Right cardiac atrium (tissue), 5 donors: ENCODE results near the gene DYNC2LI1. TPM values are rescaled to one million over a fixed set of nuclear protein-coding genes. Genes with fewer than 3 reads are reported as not detected.

Source experiments
- ATAC-seq, 2 donors: fragments of 200-7000 bp; cut with Tn5 transposase; one replicate each; pipeline versions ENCODE4 v1.8.0 to v1.9.1; 2020; ENCODE audit warnings: moderate library complexity in 2 of 2, mild to moderate bottlenecking in 1 of 2
- DNase-seq, 3 donors: peaks; one replicate each; pipeline ENCODE4 v3.0.0-alpha.2; 2020
- H3K27ac ChIP-seq: one replicate; pipeline ENCODE4 v1.5.1; 2013; ENCODE audit warnings: mild to moderate bottlenecking, low read length, control low read depth, moderate library complexity
- H3K27me3 ChIP-seq: one replicate; pipeline ENCODE4 v1.6.1; 2013; ENCODE audit not compliant: control insufficient read depth, insufficient read depth
- H3K4me1 ChIP-seq: one replicate; pipeline ENCODE4 v1.6.1; 2013; ENCODE audit warnings: low read length; ENCODE audit not compliant: control insufficient read depth, insufficient read depth
- H3K4me3 ChIP-seq: one replicate; pipeline ENCODE4 v1.5.1; 2013; ENCODE audit warnings: low read length, control low read depth
- H3K9me3 ChIP-seq: one replicate; pipeline ENCODE4 v1.6.1; 2013; ENCODE audit warnings: low read length; ENCODE audit not compliant: control insufficient read depth
- WGBS: extraction: QIAGEN DNeasy Blood & Tissue Kit; methylation state at CpG from one replicate; pipeline ENCODE4 v1.1.7; 2013; 5-methylcytosine and 5-hydroxymethylcytosine counted together
- intact Hi-C, 4 donors: fragments of 100-400 bp; cut with DNase I; formaldehyde crosslinking; loops; one replicate each; pipeline versions ENCODE4 v1.11.0 to v1.14.0; 2022 to 2023
- polyA plus RNA-seq: library from polyadenylated mRNA; stranded (reverse); fragments of 200-250 nt; gene quantifications from one replicate; pipeline ENCODE4 v1.2.3, GENCODE V29; 2013
- total RNA-seq, 4 donors: library from RNA; stranded (reverse); fragmentation: NEBNext Ultra II Directional; extraction: Animal tissue kit (Norgen Biotek cat#: 25700); gene quantifications; one replicate each; pipeline ENCODE4 v1.2.1, GENCODE V29; 2021
- donor health status: healthy with polysubstance abuse.
- donor health status: DM: no; HTN: yes; CAD: no.
- donor health status: DM: no; HTN: no; CAD: no.
- donor health status: DM: no; HTN: yes; CAD: no; lungs with severe emphysema.
- donor health status: DM: yes; HTN: yes; CAD: no.

The DYNC2LI1 gene
- total and polyA plus RNA-seq, 5 donors = 5.7 to 18.2 (median 13.3) TPM

GRCh38 chr2:43814711-43815110 lies 40.9 kb downstream of the DYNC2LI1 start:
- Histone ChIP-seq H3K4me3 (no peak overlapping the region), H3K4me1 (no peaks in the 10 kb centered on the region), H3K27ac (no peak overlapping the region), H3K9me3 (no peaks in the 10 kb centered on the region), H3K27me3 (no peaks in the 10 kb centered on the region)
- DNase-seq (no peak), ATAC-seq (no peak)
- intact Hi-C loops = no loop called here
- WGBS = 90% methylated on average over 3 of the region's 3 CpGs

GRCh38 chr2:43818761-43819160 lies 44.9 kb downstream of the DYNC2LI1 start:
- intact Hi-C loops = no loop called here
- DNase-seq (peak in 2 of 3 donors; percentile 56 to 59), ATAC-seq (peak; percentile 51 to 60)
- no peaks in the 10 kb centered on the region for H3K4me1 ChIP-seq
- H3K4me3 ChIP-seq = no peak overlapping the region
- H3K27ac ChIP-seq = no peak overlapping the region
- WGBS = 34% methylated on average over 5 of the region's 5 CpGs
- H3K27me3 ChIP-seq = no peaks in the 10 kb centered on the region
- H3K9me3 ChIP-seq = no peaks in the 10 kb centered on the region

GRCh38 chr2:43819491-43820163 lies 45.8 kb downstream of the DYNC2LI1 start:
- ATAC-seq = no peak
- Histone ChIP-seq H3K9me3 (no peaks in the 10 kb centered on the region), H3K4me3 (no peak overlapping the region), H3K27me3 (no peaks in the 10 kb centered on the region), H3K4me1 (no peaks in the 10 kb centered on the region), H3K27ac (no peak overlapping the region)
- 77% methylated on average over 7 of the region's 7 CpGs for WGBS
- DNase-seq = no peak
- intact Hi-C loops = no loop called here

DNA sequence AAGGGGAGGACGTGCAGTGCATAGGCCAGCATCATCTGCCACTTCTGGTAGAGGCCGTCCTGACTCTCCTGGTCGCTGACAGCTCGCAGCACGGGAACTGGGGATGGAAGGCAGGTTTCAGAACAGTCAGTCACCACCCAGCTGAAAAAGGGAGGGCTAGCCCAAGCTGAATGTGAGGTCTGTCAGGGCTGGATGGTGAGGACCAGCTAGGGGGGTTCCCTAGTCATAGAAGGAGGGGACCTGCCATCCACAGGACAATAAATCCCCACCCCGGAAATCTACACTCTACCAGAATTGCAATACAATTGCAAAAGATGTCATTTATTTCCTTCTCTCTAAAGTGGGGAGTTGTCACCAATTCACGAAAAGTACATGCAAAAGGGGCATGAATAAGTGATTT lies 49.0 kb downstream of the DYNC2LI1 start:
- Histone ChIP-seq H3K4me3 (no peak overlapping the region), H3K27ac (no peak overlapping the region), H3K4me1 (no peaks in the 10 kb centered on the region), H3K9me3 (no peaks in the 10 kb centered on the region), H3K27me3 (no peaks in the 10 kb centered on the region)
- intact Hi-C loops = no loop called here
- WGBS = 74% methylated on average over 7 of the region's 7 CpGs
- ATAC-seq = no peak
- DNase-seq = no peak

GRCh38 chr2:43823751-43824150 lies 49.9 kb downstream of the DYNC2LI1 start:
- Histone ChIP-seq H3K27me3 (no peaks in the 10 kb centered on the region), H3K4me1 (no peaks in the 10 kb centered on the region), H3K9me3 (no peaks in the 10 kb centered on the region), H3K27ac (no peak overlapping the region), H3K4me3 (no peak overlapping the region)
- WGBS = 91% methylated on average over 11 of the region's 11 CpGs
- ATAC-seq (no peak), DNase-seq (no peak)
- intact Hi-C loops = no loop called here

GRCh38 chr2:43824512-43824911 lies 50.7 kb downstream of the DYNC2LI1 start:
- Histone ChIP-seq H3K4me3 (no peak overlapping the region), H3K4me1 (no peaks in the 10 kb centered on the region), H3K9me3 (no peaks in the 10 kb centered on the region), H3K27me3 (no peaks in the 10 kb centered on the region), H3K27ac (no peak overlapping the region)
- no peak for DNase-seq
- WGBS = 84% methylated on average over 2 of the region's 2 CpGs
- no peak for ATAC-seq
- intact Hi-C loops = no loop called here

GRCh38 chr2:43824951-43825493 lies 51.2 kb downstream of the DYNC2LI1 start:
- no peaks in the 10 kb centered on the region for H3K27me3 ChIP-seq
- H3K4me3 ChIP-seq = no peak overlapping the region
- H3K27ac ChIP-seq = no peak overlapping the region
- no peaks in the 10 kb centered on the region for H3K4me1 ChIP-seq
- DNase-seq (no peak), ATAC-seq (peak in 1 of 2 donors; percentile 21)
- 83% methylated on average over 12 of the region's 12 CpGs for WGBS
- H3K9me3 ChIP-seq = no peaks in the 10 kb centered on the region
- intact Hi-C loops = no loop called here

DNA sequence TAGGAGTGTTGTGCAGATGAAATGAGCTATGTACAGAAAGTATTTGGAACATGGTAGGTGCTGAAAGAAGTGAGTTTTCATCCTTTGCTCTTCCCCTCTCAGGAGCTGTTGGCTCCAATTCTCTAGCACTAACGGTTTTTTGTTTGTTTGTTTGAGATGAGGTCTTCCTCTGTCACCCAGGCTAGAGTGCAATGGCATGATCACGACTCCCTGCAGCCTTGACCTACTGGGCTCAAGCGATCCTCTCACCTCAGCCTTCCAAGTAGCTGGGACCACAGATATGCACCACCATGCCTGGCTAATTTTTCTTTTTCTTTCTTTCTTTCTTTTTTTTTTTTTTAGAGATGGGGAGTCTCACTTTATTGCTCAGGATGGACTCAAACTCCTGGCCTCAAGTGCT lies 52.0 kb downstream of the DYNC2LI1 start:
- Histone ChIP-seq H3K4me3 (no peak overlapping the region), H3K27ac (no peak overlapping the region), H3K27me3 (no peaks in the 10 kb centered on the region), H3K9me3 (no peaks in the 10 kb centered on the region), H3K4me1 (no peaks in the 10 kb centered on the region)
- intact Hi-C loops = no loop called here
- DNase-seq (no peak), ATAC-seq (no peak)
- 75% methylated on average over 3 of the region's 3 CpGs for WGBS

GRCh38 chr2:43826305-43827250 lies 52.7 kb downstream of the DYNC2LI1 start:
- no peaks in the 10 kb centered on the region for H3K4me1 ChIP-seq
- no peaks in the 10 kb centered on the region for H3K27me3 ChIP-seq
- WGBS = 94% methylated on average over 17 of the region's 17 CpGs
- no peaks in the 10 kb centered on the region for H3K9me3 ChIP-seq
- H3K4me3 ChIP-seq = no peak overlapping the region
- no peak for DNase-seq
- H3K27ac ChIP-seq = no peak overlapping the region
- no peak for ATAC-seq
- intact Hi-C loops = no loop called here

DNA sequence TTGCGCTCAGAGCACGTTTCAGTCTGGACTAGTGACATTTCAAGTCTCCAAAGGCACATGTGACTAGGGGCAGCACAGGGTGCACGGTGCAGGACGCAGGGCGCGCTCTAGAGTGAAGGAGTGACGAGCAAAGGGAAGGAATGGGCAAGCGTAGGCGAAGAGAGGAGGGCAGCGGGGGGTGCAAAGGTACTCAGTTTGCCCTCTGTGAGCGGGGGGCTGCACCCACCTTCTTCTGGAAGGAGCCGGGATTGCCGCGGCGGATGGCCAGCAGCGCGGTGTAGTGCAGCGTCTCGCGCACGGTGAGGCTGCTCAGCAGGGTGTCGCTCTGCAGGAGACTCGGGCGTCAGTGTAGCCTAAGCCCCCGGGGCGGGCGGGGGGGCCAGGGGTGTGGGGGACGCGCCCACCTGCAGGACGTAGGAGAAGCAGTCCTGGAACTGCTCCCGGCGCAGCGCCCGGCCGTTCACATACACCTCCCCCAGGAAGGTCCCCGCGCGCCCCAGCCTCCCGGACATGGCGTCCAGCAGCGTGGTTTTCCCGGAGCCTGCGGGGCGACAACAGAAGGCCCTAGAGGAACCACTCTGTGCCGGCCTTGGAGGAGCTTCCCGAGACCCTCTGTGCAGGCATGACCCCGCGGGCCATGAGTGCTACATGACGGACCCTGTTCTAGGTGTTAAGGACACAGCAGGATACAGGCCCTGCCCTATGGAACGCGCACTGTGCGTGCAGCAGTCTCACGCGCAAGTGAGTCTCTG lies 57.9 kb downstream of the DYNC2LI1 start:
- H3K27me3 ChIP-seq = no peaks in the 10 kb centered on the region
- H3K9me3 ChIP-seq = no peaks in the 10 kb centered on the region
- 7% methylated on average over 54 of the region's 54 CpGs for WGBS

More for the DNA sequence above, 57.9 kb downstream of the DYNC2LI1 start:
- Histone ChIP-seq H3K4me3 (peak overlapping the region; percentile 5), H3K4me1 (no peaks in the 10 kb centered on the region), H3K27ac (no peak overlapping the region)
- peak; percentile 33 to 35 for ATAC-seq
- intact Hi-C loops = no loop called here
- peak in 1 of 3 donors; percentile 59 for DNase-seq
